Hematopoietic multipotent progenitor cell treated with erythropoietin and hydrocortisone succinate and interleukin-3 and kit ligand, for 8 days (in vitro differentiated cells): ENCODE results near the gene GTF3C2.

ENCODE experiments used
- DNase-seq: peaks from one replicate; pipeline ENCODE4 v3.0.0-alpha.2; 2015

The GTF3C2 gene

GRCh38 chr2:27356382-27357181 is at the start of gene GTF3C2:
Gene GTF3C2, minus strand, starts transcription at chr2:27356764. Its CDS starts 13,210 bp downstream, at chr2:27343554.
- DNase-seq = peak; percentile 99

GRCh38 chr2:27400348-27401135 is 44.0 kb upstream of the GTF3C2 start:
- DNase-seq = no peak

GRCh38 chr2:27398962-27399361 is 42.4 kb upstream of the GTF3C2 start:
- DNase-seq = no peak

- no peak for DNase-seq
Observed at GRCh38 chr2:27393225-27393624, 36.7 kb upstream of the GTF3C2 start.

GRCh38 chr2:27390822-27391679 is 34.5 kb upstream of the GTF3C2 start:
- no peak for DNase-seq

- no peak for DNase-seq
Observed at GRCh38 chr2:27381577-27382181, 25.1 kb upstream of the GTF3C2 start.

GRCh38 chr2:27380626-27381545 is 24.3 kb upstream of the GTF3C2 start, which contains the start of gene ZNF513:
Gene ZNF513, minus strand, starts transcription at chr2:27380734. Its CDS starts 208 bp downstream, at chr2:27380526.
- peak; percentile 94 for DNase-seq

GRCh38 chr2:27379836-27380625 is 23.5 kb upstream of the GTF3C2 start:
- DNase-seq = peak; percentile 68

GRCh38 chr2:27379383-27379835 is 22.8 kb upstream of the GTF3C2 start:
- no peak for DNase-seq

GRCh38 chr2:27378809-27379290 is 22.3 kb upstream of the GTF3C2 start:
- DNase-seq = no peak

- DNase-seq = peak; percentile 27
Observed at GRCh38 chr2:27378096-27378808, 21.7 kb upstream of the GTF3C2 start.

GRCh38 chr2:27377618-27378095 is 21.1 kb upstream of the GTF3C2 start:
- DNase-seq = no peak

- DNase-seq = no peak
Observed at GRCh38 chr2:27376866-27377617, 20.5 kb upstream of the GTF3C2 start.

- no peak for DNase-seq
Observed at GRCh38 chr2:27376151-27376865, 19.7 kb upstream of the GTF3C2 start.

GRCh38 chr2:27375513-27376099 is 19.0 kb upstream of the GTF3C2 start:
- DNase-seq = no peak

GRCh38 chr2:27373567-27373966 is 17.0 kb upstream of the GTF3C2 start:
- DNase-seq = no peak

GRCh38 chr2:27372937-27373336 is 16.4 kb upstream of the GTF3C2 start:
- no peak for DNase-seq
